DMS114 treated with DMSO at 0.1 percent for 48 hours (cell line): ENCODE data around the gene DOCK4.

Source experiments
- DNase-seq: peaks from one replicate; lab custom pipeline; 2025; ENCODE audit not compliant: unreplicated experiment; lab: John Stamatoyannopoulos, UW

Gene DOCK4

GRCh38 chr7:111744501-111745155, 461.6 kb downstream of the DOCK4 start:
- DNase-seq: no peak

GRCh38 chr7:111743244-111743847, 462.9 kb downstream of the DOCK4 start:
- no peak for DNase-seq

GRCh38 chr7:111741811-111742240, 464.4 kb downstream of the DOCK4 start:
- DNase-seq: peak; percentile 66

- DNase-seq: no peak
These were observed 465.3 kb downstream of the DOCK4 start for GRCh38 chr7:111740942-111741341.

DNA sequence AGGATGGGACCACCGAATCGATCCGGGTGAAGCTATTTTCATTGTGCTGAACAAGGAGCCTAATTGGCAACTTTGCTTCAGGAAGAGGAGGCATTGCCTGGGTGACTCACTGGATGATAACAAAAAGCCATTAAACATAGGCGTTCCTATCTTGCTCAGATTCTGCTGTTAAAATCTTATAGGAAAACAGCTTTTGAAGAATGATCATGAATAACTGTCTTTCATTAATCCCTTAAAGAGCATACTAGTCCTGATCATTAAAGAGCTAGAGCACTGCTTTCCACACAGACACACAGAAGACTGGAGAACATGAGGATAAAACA, 469.7 kb downstream of the DOCK4 start:
- DNase-seq: no peak

DNA sequence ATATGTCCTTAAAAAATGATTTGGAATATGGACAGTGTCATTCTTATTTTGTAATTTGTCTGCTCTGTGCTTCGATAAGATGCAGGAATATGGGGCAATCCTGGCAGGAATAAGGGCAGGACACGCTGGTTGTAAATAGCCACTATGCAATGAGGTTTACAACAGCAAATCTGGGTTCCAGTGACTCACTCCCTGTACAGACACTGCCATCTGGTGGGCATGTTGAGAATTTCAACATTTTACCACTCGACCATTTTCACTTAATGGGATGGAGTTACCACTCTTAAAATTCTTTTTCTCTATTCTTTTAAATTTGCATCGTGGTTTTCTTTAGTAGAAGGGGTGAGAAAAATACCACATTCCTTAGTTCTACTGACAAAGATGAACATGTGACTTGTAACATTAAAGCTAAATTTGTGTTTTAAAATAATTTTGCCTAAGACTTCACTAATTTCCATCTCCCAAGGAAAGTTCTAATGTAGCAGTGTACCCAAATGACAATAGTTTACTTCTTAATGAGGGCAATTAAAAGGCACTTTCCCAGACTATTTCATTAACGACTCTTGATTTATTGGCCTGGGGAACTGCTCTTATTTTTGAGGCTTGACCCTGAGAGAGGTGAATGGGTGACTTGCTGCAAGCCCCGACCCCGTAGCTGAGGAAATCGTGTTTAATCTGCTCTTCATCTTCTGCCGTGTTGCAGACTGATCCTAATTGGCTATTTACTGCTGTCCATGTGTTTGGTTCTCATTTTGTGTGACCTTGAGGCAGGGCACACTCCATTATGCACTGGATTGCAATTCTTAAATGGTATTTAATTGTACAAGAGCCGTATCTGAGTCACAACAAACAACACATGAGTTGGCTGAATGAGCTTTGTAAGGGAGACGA, 470.3 kb downstream of the DOCK4 start:
- DNase-seq: peak; percentile 61

DNA sequence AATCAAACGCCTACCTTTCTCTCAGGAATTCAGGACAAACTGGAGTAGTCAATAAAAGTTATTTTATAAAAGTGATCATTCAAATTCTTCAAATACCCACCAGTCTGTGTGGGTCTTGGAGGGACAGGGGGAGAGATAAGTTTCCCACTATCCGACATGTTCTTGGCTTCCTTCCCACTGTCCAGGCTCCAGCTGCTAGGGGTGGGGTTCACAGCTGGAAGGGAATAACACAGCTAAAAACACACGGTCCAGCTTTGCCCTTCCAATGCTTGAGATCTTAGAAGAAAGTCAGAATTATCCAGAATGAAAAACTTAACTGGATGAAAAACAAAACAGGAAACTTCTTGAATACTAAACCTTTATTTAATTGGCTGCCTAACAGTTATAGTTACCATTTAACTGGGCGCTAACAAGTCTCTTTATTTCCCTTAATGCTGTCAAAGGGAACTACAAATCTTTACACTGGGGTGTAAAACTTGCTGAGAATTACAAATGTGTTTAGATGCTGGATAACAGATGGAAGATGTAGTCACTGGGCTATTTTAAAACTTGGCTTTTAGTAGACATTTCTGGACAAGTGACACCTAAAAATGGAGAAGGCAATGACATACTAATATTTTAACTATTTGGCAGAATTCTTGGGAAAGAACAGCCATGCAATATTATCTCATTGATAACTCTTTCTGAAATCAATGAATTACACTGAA, 471.1 kb downstream of the DOCK4 start:
- DNase-seq: no peak

GRCh38 chr7:111732923-111733322, 473.3 kb downstream of the DOCK4 start:
- DNase-seq: no peak

GRCh38 chr7:111730476-111731300, 475.5 kb downstream of the DOCK4 start:
- DNase-seq: peak; percentile 13

DNA sequence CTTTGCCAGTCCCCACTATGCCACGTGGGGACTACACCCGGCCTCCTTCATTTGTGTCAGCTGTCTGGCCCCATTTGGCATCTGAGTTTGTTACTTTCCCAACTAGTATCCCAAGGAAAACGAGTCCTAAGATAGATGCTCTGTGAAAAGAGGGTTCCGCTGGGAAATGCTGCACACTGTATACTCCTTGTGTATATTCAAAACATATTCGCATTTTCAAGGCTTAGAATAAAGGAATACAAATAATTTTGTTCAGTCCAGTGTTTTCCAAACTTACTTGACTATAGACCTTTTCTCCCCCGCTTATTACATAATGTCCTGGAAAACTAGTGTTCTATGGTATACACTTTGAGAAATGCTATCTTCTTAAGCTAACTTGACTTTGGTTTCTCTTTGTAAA, 476.1 kb downstream of the DOCK4 start:
- DNase-seq: no peak

DNA sequence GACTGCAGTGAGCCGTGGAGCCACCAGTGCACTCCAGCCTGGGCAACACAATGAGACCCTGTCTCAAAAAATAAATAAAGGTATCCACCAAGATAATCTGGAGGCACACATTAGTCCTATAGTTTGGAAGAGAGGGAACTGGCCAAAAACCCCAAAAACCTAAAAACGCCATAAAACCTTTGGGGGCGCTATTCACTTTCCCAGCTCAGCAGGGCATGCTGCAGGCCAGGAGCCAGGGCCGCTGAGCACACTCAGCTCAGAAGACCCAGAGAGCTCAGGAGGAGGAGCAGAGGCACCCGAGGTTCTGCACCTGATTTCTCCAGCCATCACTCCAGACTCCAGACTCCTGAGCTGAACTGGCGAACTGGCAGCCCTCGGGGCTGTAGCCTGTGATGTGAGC, 476.7 kb downstream of the DOCK4 start:
- no peak for DNase-seq

GRCh38 chr7:111728635-111728995, 477.6 kb downstream of the DOCK4 start:
- DNase-seq: no peak

DNA sequence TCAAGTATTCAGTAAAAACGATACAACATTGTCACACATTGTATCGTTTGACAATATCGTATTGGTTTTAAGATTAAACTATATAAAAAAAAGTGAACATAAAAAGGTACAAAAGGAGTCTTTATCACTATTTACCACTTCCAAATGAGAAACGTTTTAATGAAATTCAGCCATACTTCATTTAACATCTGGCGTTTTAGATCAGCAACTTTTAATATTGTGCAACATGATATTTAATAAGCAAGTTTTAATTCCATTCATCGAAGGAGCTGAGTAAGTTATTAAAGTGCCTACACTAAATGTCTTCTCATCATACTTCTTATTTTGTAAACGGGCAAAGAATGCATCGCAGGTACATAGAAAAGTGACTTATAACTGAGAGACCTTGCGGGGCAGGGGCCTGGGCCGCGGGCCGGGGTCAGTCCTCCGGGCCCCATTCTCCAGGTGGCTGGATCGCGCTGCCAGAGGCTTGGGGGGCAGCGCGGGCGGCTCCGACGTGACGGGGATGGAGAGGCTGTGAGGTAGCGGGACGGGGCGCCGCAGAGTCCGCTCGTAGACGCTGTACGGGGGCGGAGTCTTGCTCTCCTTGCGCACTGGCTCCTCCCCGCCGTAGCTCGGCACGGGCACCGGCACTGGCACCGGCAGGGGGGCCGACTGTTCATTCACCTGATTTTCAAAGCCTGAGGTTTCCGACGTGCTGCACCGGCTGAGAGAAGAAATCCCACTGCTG, 478.1 kb downstream of the DOCK4 start:
- DNase-seq: no peak

DNA sequence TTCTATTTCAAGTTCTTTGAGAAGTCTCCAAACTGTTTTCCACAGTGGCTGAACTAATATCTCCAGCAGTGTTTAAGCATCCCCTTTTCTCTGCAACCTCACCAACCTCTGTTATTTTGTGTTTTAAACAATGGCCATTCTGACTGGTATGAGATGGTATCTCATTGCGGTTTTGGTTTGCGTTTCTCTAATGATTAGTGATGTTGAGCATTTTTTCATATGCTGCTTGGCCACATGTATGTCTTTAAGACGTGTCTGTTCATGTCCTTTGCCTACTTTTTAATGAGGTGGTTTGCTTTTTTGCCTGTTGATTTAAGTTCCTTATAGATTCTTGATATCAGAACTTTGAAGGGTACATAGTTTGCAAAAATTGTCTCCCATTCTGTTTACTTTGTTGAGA, 487.3 kb downstream of the DOCK4 start:
- DNase-seq: no peak

DNA sequence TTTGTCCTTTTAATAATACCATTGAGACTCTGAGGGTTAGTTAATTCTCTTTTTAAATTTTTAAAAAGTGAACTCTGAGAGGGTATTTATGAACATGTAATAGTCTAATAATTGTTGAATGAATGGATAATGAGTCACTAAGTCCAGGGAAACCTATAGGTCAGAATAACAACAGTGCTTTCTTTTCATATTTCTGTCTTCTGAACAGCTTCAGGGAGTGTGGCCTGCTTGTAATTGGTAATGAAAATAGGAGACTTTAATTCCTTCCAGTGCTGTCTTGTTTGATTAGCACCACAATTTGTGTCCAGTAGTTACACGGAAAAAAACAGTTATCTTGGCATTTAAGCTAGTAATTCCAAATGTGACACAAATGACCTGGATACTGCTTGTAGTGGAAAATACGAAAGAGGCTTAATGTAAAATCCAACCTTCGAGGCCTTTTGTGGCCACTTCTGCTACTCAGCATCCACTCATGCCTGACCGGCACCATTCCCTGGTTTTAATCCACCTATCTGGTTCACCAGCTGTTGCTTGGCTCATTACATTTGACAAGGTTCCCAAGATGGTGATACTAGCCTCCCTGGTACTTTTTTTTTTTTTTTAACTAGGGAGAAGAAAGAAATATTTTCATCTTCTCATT, 494.7 kb downstream of the DOCK4 start:
- no peak for DNase-seq

GRCh38 chr7:111710839-111711380, 495.3 kb downstream of the DOCK4 start:
- no peak for DNase-seq

DNA sequence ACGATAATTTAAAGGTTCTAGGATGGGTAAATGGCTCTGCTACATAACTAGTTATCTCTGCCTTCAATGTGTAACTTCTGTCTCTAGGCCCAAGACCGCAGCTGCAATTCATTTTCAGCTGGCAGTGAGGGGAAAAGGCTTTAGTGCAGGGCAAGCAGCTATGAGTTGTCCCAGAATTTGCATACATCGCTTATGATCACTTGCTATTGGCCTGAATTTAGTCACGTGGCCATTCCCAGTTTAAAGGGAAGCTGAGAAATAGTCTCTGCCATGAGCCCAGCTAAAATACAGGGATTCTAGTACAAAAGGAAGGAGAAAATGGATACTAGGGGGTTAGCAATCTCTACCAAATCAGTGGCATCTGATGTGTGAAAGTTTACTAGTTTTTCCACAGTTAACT, 498.1 kb downstream of the DOCK4 start:
- no peak for DNase-seq

- DNase-seq: no peak
These were observed 500.4 kb downstream of the DOCK4 start for GRCh38 chr7:111705807-111706206.

DNA sequence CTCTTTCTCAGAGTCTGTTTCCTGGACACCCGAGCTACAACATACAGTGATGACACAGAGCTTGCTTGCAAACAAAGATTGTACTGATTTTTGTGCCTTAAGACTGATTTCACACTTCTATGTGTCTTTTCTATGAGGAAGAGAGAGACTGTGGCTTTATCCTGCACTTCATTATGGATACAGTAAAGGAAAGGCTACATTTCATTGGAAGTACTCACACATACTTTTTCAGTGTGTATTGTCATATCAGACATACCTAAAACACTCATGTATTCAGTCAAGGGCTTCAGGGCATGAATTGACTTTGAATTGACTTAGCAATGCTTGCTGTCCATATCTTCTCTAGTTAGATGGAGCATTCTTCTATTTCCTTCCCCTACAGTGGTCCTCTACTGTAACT, 508.4 kb downstream of the DOCK4 start:
- DNase-seq: no peak
